GM21737 (cell line): Measurements from ENCODE around the gene BCAS3.

Experiments used
- ATAC-seq: cut with Tn5 transposase; IDR thresholded peaks from one replicate; pipeline ENCODE4 v1.9.1; 2021; ENCODE audit warnings: mild to moderate bottlenecking, moderate library complexity; ENCODE audit not compliant: unreplicated experiment

BCAS3 gene

GRCh38 chr17:61116577-61116976 lies 438.9 kb downstream of the BCAS3 start:
- no peak for ATAC-seq

GRCh38 chr17:61117983-61118382 lies 440.3 kb downstream of the BCAS3 start:
- no peak for ATAC-seq

- ATAC-seq: no peak
Observed at GRCh38 chr17:61118871-61119270, 441.2 kb downstream of the BCAS3 start.

GRCh38 chr17:61122326-61122913 lies 444.8 kb downstream of the BCAS3 start:
- no peak for ATAC-seq

GRCh38 chr17:61124562-61124961 lies 446.9 kb downstream of the BCAS3 start:
- ATAC-seq: no peak

GRCh38 chr17:61126473-61127249 lies 449.0 kb downstream of the BCAS3 start:
- ATAC-seq: no peak

- ATAC-seq: no peak
Observed at GRCh38 chr17:61127960-61128359, 450.3 kb downstream of the BCAS3 start.

GRCh38 chr17:61128661-61129115 lies 451.0 kb downstream of the BCAS3 start:
- no peak for ATAC-seq

- ATAC-seq: no peak
Observed at GRCh38 chr17:61129267-61130254, 451.9 kb downstream of the BCAS3 start.

GRCh38 chr17:61130330-61130729 lies 452.7 kb downstream of the BCAS3 start:
- no peak for ATAC-seq

GRCh38 chr17:61131585-61131984 lies 453.9 kb downstream of the BCAS3 start:
- ATAC-seq: no peak

GRCh38 chr17:61132524-61132923 lies 454.9 kb downstream of the BCAS3 start:
- ATAC-seq: no peak

GRCh38 chr17:61133853-61134252 lies 456.2 kb downstream of the BCAS3 start:
- no peak for ATAC-seq

GRCh38 chr17:61134551-61135235 lies 457.0 kb downstream of the BCAS3 start:
- no peak for ATAC-seq

- no peak for ATAC-seq
Observed at GRCh38 chr17:61135782-61136181, 458.1 kb downstream of the BCAS3 start.

- ATAC-seq: no peak
Observed at GRCh38 chr17:61136296-61136695, 458.6 kb downstream of the BCAS3 start.

- peak; percentile 97 for ATAC-seq
Observed at GRCh38 chr17:61139219-61139618, 461.6 kb downstream of the BCAS3 start.

GRCh38 chr17:61140081-61140786 lies 462.6 kb downstream of the BCAS3 start:
- ATAC-seq: no peak

GRCh38 chr17:61143026-61143425 lies 465.4 kb downstream of the BCAS3 start:
- no peak for ATAC-seq

GRCh38 chr17:61144137-61144536 lies 466.5 kb downstream of the BCAS3 start:
- ATAC-seq: no peak
